Right lobe of liver (tissue), 4 donors: ENCODE measurements around the gene C19orf67.

Experiments
- POLR2A ChIP-seq: fragments of 450-650 bp; IDR thresholded peaks from one replicate; pipeline ENCODE4 v1.6.1; 2017; ENCODE audit warnings: antibody characterized with exemption, mild to moderate bottlenecking
- TF ChIP-seq, protein P1 (sequence below), 4 donors: fragments of 200-600 bp in 3 of 4; fragments of 450-650 bp in 1 of 4; IDR thresholded peaks; one replicate each; pipeline versions ENCODE4 v1.5.1 to v1.8.0; 2016 to 2022; ENCODE audit warnings: antibody characterized with exemption in 4 of 4, mild to moderate bottlenecking in 2 of 4
- donor health status: DM: no; HTN: no; CAD: no.
- donor health status: DM: no; HTN: no; CAD: no.
- donor health status: DM: no; HTN: yes; CAD: no.

DNA sequence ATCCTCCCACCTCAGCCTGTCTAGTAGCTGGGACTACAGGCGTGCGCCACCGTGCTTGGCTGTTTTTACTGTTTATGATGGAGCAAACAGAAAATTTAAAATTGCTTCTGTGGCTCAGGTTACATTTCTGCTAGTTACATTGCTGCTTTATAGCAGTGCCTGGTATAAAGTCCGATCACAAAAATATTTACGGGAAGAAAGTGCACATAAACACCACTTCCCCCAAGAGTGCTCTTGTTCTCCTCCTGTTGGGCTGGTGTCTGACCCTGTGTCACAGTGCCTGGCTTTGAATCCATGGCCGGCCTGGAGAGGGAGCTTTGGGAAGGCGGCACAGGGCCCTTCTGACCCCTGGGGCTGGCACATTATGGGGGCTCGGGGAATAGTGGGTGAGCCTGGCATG is 20.1 kb upstream of the C19orf67 start:
- TF ChIP-seq, protein P1, sequence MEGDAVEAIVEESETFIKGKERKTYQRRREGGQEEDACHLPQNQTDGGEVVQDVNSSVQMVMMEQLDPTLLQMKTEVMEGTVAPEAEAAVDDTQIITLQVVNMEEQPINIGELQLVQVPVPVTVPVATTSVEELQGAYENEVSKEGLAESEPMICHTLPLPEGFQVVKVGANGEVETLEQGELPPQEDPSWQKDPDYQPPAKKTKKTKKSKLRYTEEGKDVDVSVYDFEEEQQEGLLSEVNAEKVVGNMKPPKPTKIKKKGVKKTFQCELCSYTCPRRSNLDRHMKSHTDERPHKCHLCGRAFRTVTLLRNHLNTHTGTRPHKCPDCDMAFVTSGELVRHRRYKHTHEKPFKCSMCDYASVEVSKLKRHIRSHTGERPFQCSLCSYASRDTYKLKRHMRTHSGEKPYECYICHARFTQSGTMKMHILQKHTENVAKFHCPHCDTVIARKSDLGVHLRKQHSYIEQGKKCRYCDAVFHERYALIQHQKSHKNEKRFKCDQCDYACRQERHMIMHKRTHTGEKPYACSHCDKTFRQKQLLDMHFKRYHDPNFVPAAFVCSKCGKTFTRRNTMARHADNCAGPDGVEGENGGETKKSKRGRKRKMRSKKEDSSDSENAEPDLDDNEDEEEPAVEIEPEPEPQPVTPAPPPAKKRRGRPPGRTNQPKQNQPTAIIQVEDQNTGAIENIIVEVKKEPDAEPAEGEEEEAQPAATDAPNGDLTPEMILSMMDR (IDR thresholded peaks at IDR 0.05): no peak
- no peak for TF ChIP-seq POLR2A
